Measurements from ENCODE around the gene TPRN. TPM values are rescaled to one million over a fixed set of nuclear protein-coding genes. Genes with fewer than 3 reads are reported as not detected.

The TPRN gene
- total and polyA plus RNA-seq, 2 experiments from 2014 or later, result 6.4 to 29.2 TPM

- Histone ChIP-seq H2AFZ (peak overlapping the region; percentile 91; the same call in 1 of the 2 replicates), H3K9me2 (ENCODE audit: insufficient read depth) (no peaks in the 10 kb centered on the region), H3K27me3 (ENCODE audit: insufficient read depth) (no peaks in the 10 kb centered on the region), H3K4me2 (peak overlapping the region; percentile 93), H4K20me1 (replicated peaks; ENCODE audit: insufficient read depth) (peaks cover 5% of the 10 kb centered on the region; the same call in 1 of the 2 replicates), H3K4me3 (peak overlapping the region; percentile 94), H3K4me1 (ENCODE audit: insufficient read depth) (peaks cover 13% of the 10 kb centered on the region), H3K79me2 (replicated peaks; ENCODE audit: insufficient read depth) (peaks cover 25% of the 10 kb centered on the region), H3F3A (replicated peaks; ENCODE audit: low read depth) (0 out of 2 replicates have a peak, but pooled peaks cover 4% of the 10 kb centered on the region), H3K36me3 (ENCODE audit: insufficient read depth) (no peaks in the 10 kb centered on the region), H3K27ac (ENCODE audit: low read depth) (no peak overlapping the region)
- H3K27me3 Mint-ChIP-seq (ENCODE audit: insufficient read depth, low read depth, poor library complexity), result peaks cover 13% of the 10 kb centered on the region
- ATAC-seq (peak; percentile 31), DNase-seq (ENCODE audit: low spot score) (no peak)
- peaks cover 9% of the 10 kb centered on the region for H3K4me1 Mint-ChIP-seq
- H3K9me3 Mint-ChIP-seq, result no peaks in the 10 kb centered on the region
- peak overlapping the region; percentile 91 for H3K4me3 Mint-ChIP-seq
- TF ChIP-seq ZNF462 (CRISPR knock-in tag; IDR thresholded peaks at IDR 0.05), result no peak
- TF ChIP-seq EZH2 (IDR thresholded peaks at IDR 0.05; ENCODE audit: low read depth, unreplicated experiment), result no peak
- TF ChIP-seq ETS1 (IDR thresholded peaks at IDR 0.05), result no peak
- TF ChIP-seq CTCF (conservative IDR thresholded peaks at IDR 0.05; ENCODE audit: low read depth in 2 of 2), result no peak
- TF ChIP-seq NANOG (IDR thresholded peaks at IDR 0.05; ENCODE audit: borderline replicate concordance), result no peak
- no peak for TF ChIP-seq ZNF114 (CRISPR knock-in tag; IDR thresholded peaks at IDR 0.05)
- TF ChIP-seq JUNB (IDR thresholded peaks at IDR 0.05; ENCODE audit: unreplicated experiment), result no peak
- no peak for TF ChIP-seq ZNF331 (CRISPR knock-in tag; IDR thresholded peaks at IDR 0.05; ENCODE audit: low read depth)
- TF ChIP-seq REST (IDR thresholded peaks at IDR 0.05; ENCODE audit: unreplicated experiment), result no peak
- no peak for TF ChIP-seq POLR2AphosphoS5 (IDR thresholded peaks at IDR 0.05; ENCODE audit: low read depth)
- TF ChIP-seq STAT1 (IDR thresholded peaks at IDR 0.05; ENCODE audit: unreplicated experiment), result no peak
- no peak for TF ChIP-seq EZH2phosphoT487 (IDR thresholded peaks at IDR 0.05; ENCODE audit: unreplicated experiment)
- no peak for TF ChIP-seq CREB1 (CRISPR knock-in tag; IDR thresholded peaks at IDR 0.05; ENCODE audit: low read depth)
- H3K36me3 Mint-ChIP-seq (ENCODE audit: low read depth), result peaks cover 17% of the 10 kb centered on the region
- peak overlapping the region; percentile 84; the same call in 1 of the 2 replicates for H3K27ac Mint-ChIP-seq
These were observed 12.5 kb downstream of the TPRN start for GRCh38 chr9:137188086-137188489.

Measured in GM23338 (cell line).